MCF 10A (cell line): ENCODE measurements around the gene DZIP3. TPM values are rescaled to one million over a fixed set of nuclear protein-coding genes. Genes with fewer than 3 reads are reported as not detected.
A peak's percentile ranks its signal among the peaks of the same experiment; 100 is the strongest.

ENCODE experiments used
- BruUV-seq: library from RNA; stranded (reverse); fragments of 400-500 nt; replicated peaks from 2 replicates; lab custom pipeline; 2021; lab: Mats Ljungman, UMichigan
- CTCF ChIA-PET: fragments of 300-600 bp; sonication (Branson Sonifier 250); formaldehyde crosslinking; extraction: SDS; loops from one replicate; lab custom pipeline; 2021; ENCODE audit warnings: antibody characterized with exemption, inconsistent platforms; lab: Yijun Ruan, JAX
- POLR2A ChIA-PET: fragments of 300-600, 350-650 bp; sonication (Branson Sonifier 250); formaldehyde crosslinking; extraction: SDS; loops from one replicate; lab custom pipeline; 2020; ENCODE audit warnings: antibody characterized with exemption, inconsistent platforms; lab: Yijun Ruan, JAX
- DNase-seq: peaks from one replicate; pipeline ENCODE4 v3.0.0-alpha.2; 2018; ENCODE audit not compliant: unreplicated experiment
- H3K27ac Mint-ChIP-seq: one replicate; pipeline ENCODE4 v1.8.0; 2022; ENCODE audit warnings: mild to moderate bottlenecking, low read depth, mixed read lengths; ENCODE audit not compliant: unreplicated experiment
- H3K27me3 Mint-ChIP-seq: one replicate; pipeline ENCODE4 v1.8.0; 2022; ENCODE audit warnings: mixed read lengths; ENCODE audit not compliant: insufficient read depth, unreplicated experiment
- H3K36me3 Mint-ChIP-seq: one replicate; pipeline ENCODE4 v1.8.0; 2022; ENCODE audit warnings: mild to moderate bottlenecking, moderate library complexity, mixed read lengths; ENCODE audit not compliant: insufficient read depth, unreplicated experiment
- H3K4me1 Mint-ChIP-seq: one replicate; pipeline ENCODE4 v1.8.0; 2022; ENCODE audit warnings: mixed read lengths; ENCODE audit not compliant: insufficient read depth, unreplicated experiment
- H3K4me3 Mint-ChIP-seq: one replicate; pipeline ENCODE4 v1.8.0; 2022; ENCODE audit warnings: mild to moderate bottlenecking, moderate library complexity, mixed read lengths; ENCODE audit not compliant: unreplicated experiment
- H3K9me3 Mint-ChIP-seq: one replicate; pipeline ENCODE4 v1.8.0; 2022; ENCODE audit warnings: mixed read lengths; ENCODE audit not compliant: unreplicated experiment
- intact Hi-C: fragments of 100-400 bp; cut with micrococcal nuclease; formaldehyde crosslinking; loops from 2 replicates; pipeline ENCODE4 v1.14.1; 2022
- total RNA-seq: library from RNA; stranded (reverse); gene quantifications from 2 replicates; pipeline ENCODE4 v1.2.3, GENCODE V29; 2022
- TF ChIP-seq, protein P1 (sequence below): fragments of 200-600 bp; IDR thresholded peaks from one replicate; pipeline ENCODE4 v1.8.0; 2022; ENCODE audit warnings: antibody characterized with exemption, mild to moderate bottlenecking; ENCODE audit not compliant: unreplicated experiment

DZIP3 gene
- total RNA-seq, 1 experiment from 2014 or later = 10.1 TPM

DNA sequence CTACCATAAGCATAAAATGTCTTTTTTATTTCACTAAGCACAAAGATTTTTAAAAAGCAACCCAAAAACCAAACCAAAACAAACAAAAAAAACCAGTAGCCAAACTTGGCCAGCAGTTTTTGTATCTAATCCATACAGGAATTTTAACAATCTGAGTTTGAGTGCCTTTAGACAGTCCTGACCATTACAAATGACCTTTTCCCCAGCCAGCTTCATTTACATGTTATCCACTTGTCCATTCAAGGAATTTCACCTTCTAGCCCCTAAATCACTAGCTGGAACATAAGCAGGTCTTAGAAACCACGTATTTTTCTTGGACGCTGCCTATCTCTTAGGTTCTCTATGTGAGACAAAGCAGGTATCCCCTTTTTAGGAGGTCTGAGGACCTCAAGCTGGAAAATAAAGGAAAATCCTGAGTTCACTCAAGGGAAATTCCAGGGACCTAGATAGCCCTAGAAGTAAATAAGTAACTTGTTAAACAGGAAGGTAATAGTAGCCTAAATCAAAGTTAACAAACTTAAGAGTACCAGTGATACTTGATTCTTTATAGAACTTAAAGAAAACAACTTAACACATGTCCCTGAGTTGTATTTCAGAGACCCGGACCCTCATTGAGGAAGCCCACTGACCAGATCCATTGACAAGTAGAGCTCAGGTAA lies 34.5 kb upstream of the DZIP3 start:
- no peak for DNase-seq
- peak overlapping the region; percentile 5 for H3K27ac Mint-ChIP-seq
- H3K9me3 Mint-ChIP-seq = no peaks in the 10 kb centered on the region
- BruUV-seq = no TSS peak
- ChIA-PET POLR2A (interaction anchor here (0.6 to 1.5 kb wide), 5 partner anchors 9 to 341 kb away, joined by 3 to 4 read pairs (median 4); no protein-coding TSS in a partner anchor), CTCF (interaction anchor here (1.3 to 14.1 kb wide), 3 partner anchors 57 to 77 kb away, joined by 4 to 321 read pairs (median 6); no protein-coding TSS in a partner anchor)
- H3K27me3 Mint-ChIP-seq = no peaks in the 10 kb centered on the region
- TF ChIP-seq, protein P1, sequence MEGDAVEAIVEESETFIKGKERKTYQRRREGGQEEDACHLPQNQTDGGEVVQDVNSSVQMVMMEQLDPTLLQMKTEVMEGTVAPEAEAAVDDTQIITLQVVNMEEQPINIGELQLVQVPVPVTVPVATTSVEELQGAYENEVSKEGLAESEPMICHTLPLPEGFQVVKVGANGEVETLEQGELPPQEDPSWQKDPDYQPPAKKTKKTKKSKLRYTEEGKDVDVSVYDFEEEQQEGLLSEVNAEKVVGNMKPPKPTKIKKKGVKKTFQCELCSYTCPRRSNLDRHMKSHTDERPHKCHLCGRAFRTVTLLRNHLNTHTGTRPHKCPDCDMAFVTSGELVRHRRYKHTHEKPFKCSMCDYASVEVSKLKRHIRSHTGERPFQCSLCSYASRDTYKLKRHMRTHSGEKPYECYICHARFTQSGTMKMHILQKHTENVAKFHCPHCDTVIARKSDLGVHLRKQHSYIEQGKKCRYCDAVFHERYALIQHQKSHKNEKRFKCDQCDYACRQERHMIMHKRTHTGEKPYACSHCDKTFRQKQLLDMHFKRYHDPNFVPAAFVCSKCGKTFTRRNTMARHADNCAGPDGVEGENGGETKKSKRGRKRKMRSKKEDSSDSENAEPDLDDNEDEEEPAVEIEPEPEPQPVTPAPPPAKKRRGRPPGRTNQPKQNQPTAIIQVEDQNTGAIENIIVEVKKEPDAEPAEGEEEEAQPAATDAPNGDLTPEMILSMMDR = no peak
- intact Hi-C loops = no loop called here
- H3K36me3 Mint-ChIP-seq = peaks cover 14% of the 10 kb centered on the region
- no peak overlapping the region for H3K4me3 Mint-ChIP-seq
- peaks cover 7% of the 10 kb centered on the region for H3K4me1 Mint-ChIP-seq

DNA sequence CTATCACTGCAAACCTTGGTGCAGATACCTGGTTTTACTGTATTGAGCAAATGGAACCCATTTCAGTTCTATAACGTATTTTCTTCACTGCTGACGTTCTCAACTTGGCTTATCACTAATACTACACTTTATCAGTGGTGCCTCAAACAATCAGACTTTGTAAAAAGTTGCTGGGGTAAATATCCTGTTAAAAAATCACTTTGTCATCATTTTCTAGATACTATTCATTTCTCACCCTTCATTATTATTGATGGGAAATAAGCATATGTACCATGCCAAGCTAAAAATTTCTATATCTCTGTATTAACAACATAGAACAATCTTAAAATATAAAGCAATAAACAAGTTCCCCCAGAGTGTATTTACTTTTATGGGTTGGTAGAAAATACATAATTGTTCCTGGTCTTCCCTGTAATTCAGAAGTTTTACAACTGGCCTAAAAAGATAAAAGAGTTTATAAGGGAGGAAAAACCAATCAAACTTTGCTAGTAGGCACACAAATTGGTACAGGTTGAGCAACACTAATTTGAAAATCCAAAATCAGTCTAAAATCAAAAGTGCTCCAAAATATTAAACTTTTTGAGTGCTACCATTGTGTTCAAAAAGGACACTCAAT lies 33.4 kb upstream of the DZIP3 start:
- H3K4me1 Mint-ChIP-seq = peaks cover 7% of the 10 kb centered on the region
- DNase-seq = no peak
- H3K36me3 Mint-ChIP-seq = peaks cover 14% of the 10 kb centered on the region
- POLR2A ChIA-PET = interaction anchor here (0.6 to 1.1 kb wide), 3 partner anchors 11 to 340 kb away, joined by 3 to 4 read pairs (median 4); no protein-coding TSS in a partner anchor
- no peaks in the 10 kb centered on the region for H3K9me3 Mint-ChIP-seq
- TF ChIP-seq, protein P1 = no peak
- CTCF ChIA-PET = interaction anchor here (0.7 to 14.1 kb wide), 4 partner anchors 34 to 1474 kb away, joined by 3 to 321 read pairs (median 4); partner anchors contain the start of gene DZIP3
- no peak overlapping the region for H3K4me3 Mint-ChIP-seq
- no TSS peak for BruUV-seq
- H3K27ac Mint-ChIP-seq = no peak overlapping the region
- intact Hi-C loops = no loop called here
- H3K27me3 Mint-ChIP-seq = no peaks in the 10 kb centered on the region

DNA sequence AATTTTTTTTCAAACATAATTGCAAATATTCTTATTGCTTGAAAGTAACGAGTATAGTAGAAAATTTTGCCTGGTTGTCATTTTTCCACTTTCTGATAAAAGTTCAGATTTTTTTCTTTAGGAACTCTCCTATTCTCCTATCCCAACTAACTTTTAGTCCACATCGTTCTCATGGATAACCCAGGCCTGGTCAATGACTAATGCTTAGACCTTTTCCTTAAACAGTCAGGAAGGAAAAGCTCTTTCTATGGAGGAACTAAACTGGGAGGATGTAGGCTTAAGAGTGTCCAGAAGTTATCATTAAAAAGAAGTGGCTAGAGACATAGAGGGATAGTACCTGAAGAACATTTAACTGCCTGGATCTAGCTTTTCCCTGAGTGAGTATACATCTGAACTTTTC lies 27.0 kb upstream of the DZIP3 start:
- H3K27me3 Mint-ChIP-seq = no peaks in the 10 kb centered on the region
- no peak for DNase-seq
- peaks cover 6% of the 10 kb centered on the region for H3K4me1 Mint-ChIP-seq
- H3K9me3 Mint-ChIP-seq = no peaks in the 10 kb centered on the region
- no peak overlapping the region for H3K4me3 Mint-ChIP-seq
- intact Hi-C loops = no loop called here
- no peak overlapping the region for H3K27ac Mint-ChIP-seq
- H3K36me3 Mint-ChIP-seq = peaks cover 10% of the 10 kb centered on the region
- BruUV-seq = no TSS peak
- ChIA-PET CTCF (interaction anchor here (1.5 to 14.1 kb wide), 3 partner anchors 9 to 72 kb away, joined by 5 to 321 read pairs (median 8); partner anchors contain the start of genes CIP2A and DZIP3), POLR2A (interaction anchor here (2.2 kb wide), 1 partner anchor 27 kb away, joined by 6 read pairs; the partner anchor contains the start of genes CIP2A and DZIP3)
- TF ChIP-seq, protein P1 = no peak

DNA sequence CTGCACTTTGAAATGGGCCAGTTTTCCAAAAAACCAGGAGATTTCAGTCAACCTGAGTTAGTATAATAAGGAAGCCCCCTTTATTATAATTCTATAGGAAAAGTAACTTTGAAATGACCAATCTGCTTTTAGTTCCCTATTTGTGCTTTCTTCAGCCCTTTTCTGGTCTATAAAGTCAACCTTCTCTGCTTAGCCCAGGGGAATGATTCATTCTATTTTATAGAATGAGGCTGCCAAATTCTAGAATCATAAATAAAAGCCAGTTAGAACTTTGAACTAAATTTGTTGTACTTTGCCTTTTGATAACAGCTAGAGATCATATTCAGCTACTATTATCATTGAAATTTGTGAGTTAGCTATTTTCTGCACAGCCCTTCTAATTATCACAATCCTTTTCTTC lies 25.0 kb upstream of the DZIP3 start:
- intact Hi-C loops = no loop called here
- no TSS peak for BruUV-seq
- no peak for DNase-seq
- Mint-ChIP-seq H3K9me3 (no peaks in the 10 kb centered on the region), H3K27me3 (no peaks in the 10 kb centered on the region), H3K4me1 (peaks cover 6% of the 10 kb centered on the region), H3K4me3 (no peak overlapping the region), H3K36me3 (peaks cover 6% of the 10 kb centered on the region), H3K27ac (peak overlapping the region; percentile 62)
- POLR2A ChIA-PET = interaction anchor here (0.6 to 1.6 kb wide), 2 partner anchors 10 to 422 kb away, joined by 3 to 4 read pairs; no protein-coding TSS in a partner anchor
- TF ChIP-seq, protein P1 = no peak
- CTCF ChIA-PET = interaction anchor here (0.7 to 14.1 kb wide), 4 partner anchors 13 to 557 kb away, joined by 3 to 321 read pairs (median 3); no protein-coding TSS in a partner anchor
